HepG2 (cell line): ENCODE measurements around the gene DQX1. TPM values are rescaled to one million over a fixed set of nuclear protein-coding genes. Genes with fewer than 3 reads are reported as not detected.
A peak's percentile ranks its signal among the peaks of the same experiment; 100 is the strongest.

Experiments used
- ARID5B ChIP-seq: IDR thresholded peaks from 2 replicates; pipeline ENCODE4 v1.4.0; 2020; ENCODE audit warnings: mild to moderate bottlenecking, missing genetic modification reagents
- CREB1 ChIP-seq, 2 experiments: fragments of 450-650 bp in 1 of 2; IDR thresholded peaks; 2 replicates each; pipeline ENCODE4 v1.6.1; 2016 to 2017; ENCODE audit warnings: control low read depth in 1 of 2, mild to moderate bottlenecking in 1 of 2, missing compliant biosample characterization in 1 of 2, missing genetic modification characterization in 1 of 2
- CREB3 ChIP-seq: sonication (generic); formaldehyde crosslinking; IDR thresholded peaks from 2 replicates; pipeline ENCODE4 v1.5.0; 2020; ENCODE audit warnings: missing genetic modification reagents
- EEA1 ChIP-seq: sonication (generic); formaldehyde crosslinking; IDR thresholded peaks from 2 replicates; pipeline ENCODE4 v1.5.1; 2020; ENCODE audit warnings: mild to moderate bottlenecking, missing genetic modification reagents, borderline replicate concordance
- FOXO4 ChIP-seq: sonication (generic); formaldehyde crosslinking; conservative IDR thresholded peaks from 2 replicates; pipeline ENCODE4 v1.8.1; 2023; ENCODE audit warnings: missing genetic modification reagents
- GPBP1L1 ChIP-seq: sonication (generic); formaldehyde crosslinking; IDR thresholded peaks from 2 replicates; pipeline ENCODE4 v1.5.0; 2020; ENCODE audit warnings: mild to moderate bottlenecking, missing genetic modification reagents
- HDAC1 ChIP-seq: sonication (generic); formaldehyde crosslinking; IDR thresholded peaks from 2 replicates; pipeline ENCODE4 v1.5.1; 2020; ENCODE audit warnings: mild to moderate bottlenecking, missing genetic modification reagents
- SRY ChIP-seq: sonication (generic); formaldehyde crosslinking; IDR thresholded peaks from 2 replicates; pipeline ENCODE4 v1.8.0; 2022; ENCODE audit warnings: mild to moderate bottlenecking, missing genetic modification reagents
- ZC3H13 ChIP-seq: sonication (generic); formaldehyde crosslinking; IDR thresholded peaks from 2 replicates; pipeline ENCODE4 v1.8.1; 2023; ENCODE audit warnings: mild to moderate bottlenecking, missing genetic modification reagents, moderate library complexity
- ZFP90 ChIP-seq: sonication (generic); formaldehyde crosslinking; IDR thresholded peaks from 2 replicates; pipeline ENCODE4 v1.8.0; 2022; ENCODE audit warnings: missing genetic modification reagents, mild to moderate bottlenecking, inconsistent platforms, borderline replicate concordance
- ZIK1 ChIP-seq: sonication (generic); formaldehyde crosslinking; IDR thresholded peaks from 2 replicates; pipeline ENCODE4 v1.5.0; 2020; ENCODE audit warnings: mild to moderate bottlenecking, low read depth, missing genetic modification reagents, borderline replicate concordance
- ZNF12 ChIP-seq: sonication (generic); formaldehyde crosslinking; IDR thresholded peaks from 2 replicates; pipeline ENCODE4 v1.5.0; 2020; ENCODE audit warnings: missing genetic modification reagents
- ZNF629 ChIP-seq: sonication (generic); formaldehyde crosslinking; conservative IDR thresholded peaks from 2 replicates; pipeline ENCODE4 v1.5.0; 2020; ENCODE audit warnings: missing genetic modification reagents
- ZNF766 ChIP-seq: sonication (generic); formaldehyde crosslinking; IDR thresholded peaks from 2 replicates; pipeline ENCODE4 v1.5.0; 2020; ENCODE audit warnings: missing genetic modification reagents, borderline replicate concordance
- ZNF772 ChIP-seq: sonication (generic); formaldehyde crosslinking; IDR thresholded peaks from 2 replicates; pipeline ENCODE4 v1.5.0; 2020; ENCODE audit warnings: mild to moderate bottlenecking, missing genetic modification reagents
- ZZZ3 ChIP-seq: sonication (generic); formaldehyde crosslinking; IDR thresholded peaks from 2 replicates; pipeline ENCODE4 v1.4.0; 2020; ENCODE audit warnings: missing genetic modification reagents, mild to moderate bottlenecking, borderline replicate concordance
- polyA plus RNA-seq, 8 experiments: library from polyadenylated mRNA; depleted of rRNA in 3 of 8; stranded (reverse) in 7 of 8; unstranded in 1 of 8; fragments of >200 nt; fragmentation: Illumina TruSeq in 4 of 8; extraction: Trizol in 4 of 8; gene quantifications; 2 replicates each; pipeline versions ENCODE4 v1.2.1 to v1.2.3, GENCODE V29; 2011 to 2016; ENCODE audit warnings: low read depth in 4 of 8, missing spikeins in 1 of 8, mixed read lengths in 1 of 8; ENCODE audit not compliant: insufficient read depth in 1 of 8
- total RNA-seq, 5 experiments: library from RNA; depleted of rRNA; stranded (reverse); fragments of >200 nt; fragmentation: Illumina TruSeq; extraction: Trizol; gene quantifications; 2 replicates each; pipeline ENCODE4 v1.2.3, GENCODE V29; 2016; ENCODE audit warnings: low read depth in 1 of 5
- TF ChIP-seq, protein P1 (sequence below): sonication (generic); formaldehyde crosslinking; IDR thresholded peaks from 2 replicates; pipeline ENCODE4 v1.5.1; 2020; ENCODE audit warnings: missing genetic modification reagents, mild to moderate bottlenecking, borderline replicate concordance

Gene DQX1
- total and polyA plus RNA-seq, 2 of the 13 experiments (the other 11 are each of a cell fraction or from before 2014, with no cell fraction given) = 27.6 to 89.8 TPM

DNA sequence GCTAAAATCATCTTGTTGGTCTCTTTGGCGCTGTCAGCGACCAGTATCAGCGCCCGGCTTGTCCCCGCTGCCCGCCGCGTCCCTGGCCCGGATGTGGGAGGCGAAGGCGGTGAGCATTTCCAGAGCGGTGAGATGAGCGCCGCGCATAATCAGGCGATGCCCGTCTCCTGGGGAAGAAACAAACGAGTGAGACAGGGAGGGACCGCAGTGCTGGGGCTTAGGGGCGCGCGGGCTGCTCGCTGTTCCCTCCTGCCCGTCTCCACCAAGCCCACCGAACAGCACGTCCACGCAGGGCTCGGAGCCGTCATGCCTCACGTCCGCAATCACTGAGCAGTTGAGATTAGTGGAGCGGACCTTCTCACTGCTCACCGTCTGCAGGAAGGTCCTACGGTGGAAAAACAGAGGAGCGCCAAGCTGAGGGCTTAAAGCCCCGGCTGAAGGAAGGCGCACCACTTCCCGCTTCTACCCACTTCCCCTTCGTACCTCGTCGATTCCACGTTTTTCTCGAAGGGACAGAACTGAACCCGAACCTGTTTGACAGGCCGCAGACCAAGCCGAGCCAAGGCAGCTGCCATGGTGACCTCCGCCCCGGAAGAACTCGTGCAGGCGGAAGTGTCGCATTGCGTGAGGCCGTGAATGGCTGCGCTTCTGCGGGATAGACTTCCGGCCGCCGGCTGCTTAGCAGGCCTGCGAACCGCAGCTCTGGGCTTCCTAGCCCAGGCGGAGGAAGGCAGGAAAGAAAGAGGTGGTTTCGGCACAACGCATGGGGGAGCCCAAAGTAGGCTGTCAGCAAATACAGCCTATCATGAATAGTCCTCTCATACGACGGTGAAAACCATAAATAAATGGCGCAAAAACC is 53.7 kb downstream of the DQX1 start, which contains the start of gene MRPL53 (continued):
- TF ChIP-seq ZIK1 (CRISPR knock-in tag) (0 out of 2 replicates have a peak, but pooled peaks have one; percentile 84), FOXO4 (CRISPR knock-in tag) (peak; percentile 97; the same call in 1 of the 2 replicates), SRY (CRISPR knock-in tag) (peak; percentile 84), EEA1 (CRISPR knock-in tag) (peak; percentile 81; the same call in 1 of the 2 replicates), ZZZ3 (CRISPR knock-in tag) (peak; percentile 80; the same call in 1 of the 2 replicates), ZNF772 (CRISPR knock-in tag) (peak; percentile 98), ZNF12 (peak; percentile 60), ZNF629 (CRISPR knock-in tag) (peak; percentile 37; the same call in 1 of the 2 replicates), GPBP1L1 (no peak), ZFP90 (CRISPR knock-in tag) (peak; percentile 95), ZNF766 (CRISPR knock-in tag) (peak; percentile 94; the same call in 1 of the 2 replicates), HDAC1 (CRISPR knock-in tag) (peak; percentile 98), CREB1 (IDR thresholded peaks at IDR 0.05) (peak; percentile 80), CREB1 (CRISPR knock-in tag; IDR thresholded peaks at IDR 0.05) (peak; percentile 95), ZC3H13 (CRISPR knock-in tag) (peak; percentile 100), CREB3 (peak; percentile 38; the same call in 1 of the 2 replicates), ARID5B (CRISPR knock-in tag) (no peak)
- TF ChIP-seq, protein P1, sequence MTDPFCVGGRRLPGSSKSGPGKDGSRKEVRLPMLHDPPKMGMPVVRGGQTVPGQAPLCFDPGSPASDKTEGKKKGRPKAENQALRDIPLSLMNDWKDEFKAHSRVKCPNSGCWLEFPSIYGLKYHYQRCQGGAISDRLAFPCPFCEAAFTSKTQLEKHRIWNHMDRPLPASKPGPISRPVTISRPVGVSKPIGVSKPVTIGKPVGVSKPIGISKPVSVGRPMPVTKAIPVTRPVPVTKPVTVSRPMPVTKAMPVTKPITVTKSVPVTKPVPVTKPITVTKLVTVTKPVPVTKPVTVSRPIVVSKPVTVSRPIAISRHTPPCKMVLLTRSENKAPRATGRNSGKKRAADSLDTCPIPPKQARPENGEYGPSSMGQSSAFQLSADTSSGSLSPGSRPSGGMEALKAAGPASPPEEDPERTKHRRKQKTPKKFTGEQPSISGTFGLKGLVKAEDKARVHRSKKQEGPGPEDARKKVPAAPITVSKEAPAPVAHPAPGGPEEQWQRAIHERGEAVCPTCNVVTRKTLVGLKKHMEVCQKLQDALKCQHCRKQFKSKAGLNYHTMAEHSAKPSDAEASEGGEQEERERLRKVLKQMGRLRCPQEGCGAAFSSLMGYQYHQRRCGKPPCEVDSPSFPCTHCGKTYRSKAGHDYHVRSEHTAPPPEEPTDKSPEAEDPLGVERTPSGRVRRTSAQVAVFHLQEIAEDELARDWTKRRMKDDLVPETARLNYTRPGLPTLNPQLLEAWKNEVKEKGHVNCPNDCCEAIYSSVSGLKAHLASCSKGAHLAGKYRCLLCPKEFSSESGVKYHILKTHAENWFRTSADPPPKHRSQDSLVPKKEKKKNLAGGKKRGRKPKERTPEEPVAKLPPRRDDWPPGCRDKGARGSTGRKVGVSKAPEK (CRISPR knock-in tag) = peak; percentile 94
